Measurements from ENCODE around the gene GABRB1.

The GABRB1 gene

GRCh38 chr4:47088298-47088697 is 56.9 kb downstream of the GABRB1 start:
- TF ChIP-seq CTCF (IDR thresholded peaks at IDR 0.05) = no peak

GRCh38 chr4:47095884-47096283 is 64.5 kb downstream of the GABRB1 start:
- no peak for TF ChIP-seq CTCF (IDR thresholded peaks at IDR 0.05)

GRCh38 chr4:47101453-47101852 is 70.1 kb downstream of the GABRB1 start:
- TF ChIP-seq CTCF (IDR thresholded peaks at IDR 0.05) = no peak

GRCh38 chr4:47104986-47105385 is 73.6 kb downstream of the GABRB1 start:
- TF ChIP-seq CTCF (IDR thresholded peaks at IDR 0.05) = no peak

GRCh38 chr4:47106561-47106960 is 75.2 kb downstream of the GABRB1 start:
- TF ChIP-seq CTCF (IDR thresholded peaks at IDR 0.05) = no peak

GRCh38 chr4:47109379-47109778 is 78.0 kb downstream of the GABRB1 start:
- TF ChIP-seq CTCF (IDR thresholded peaks at IDR 0.05) = no peak

GRCh38 chr4:47110546-47111132 is 79.3 kb downstream of the GABRB1 start:
- no peak for TF ChIP-seq CTCF (IDR thresholded peaks at IDR 0.05)

Data from LNCAP (cell line).